Measurements from ENCODE around the gene RAB11A. TPM values are rescaled to one million over a fixed set of nuclear protein-coding genes. Genes with fewer than 3 reads are reported as not detected.

RAB11A gene
- polyA plus RNA-seq, 12 donors, result 150 to 213 (median 169) TPM; not detected in 1

DNA sequence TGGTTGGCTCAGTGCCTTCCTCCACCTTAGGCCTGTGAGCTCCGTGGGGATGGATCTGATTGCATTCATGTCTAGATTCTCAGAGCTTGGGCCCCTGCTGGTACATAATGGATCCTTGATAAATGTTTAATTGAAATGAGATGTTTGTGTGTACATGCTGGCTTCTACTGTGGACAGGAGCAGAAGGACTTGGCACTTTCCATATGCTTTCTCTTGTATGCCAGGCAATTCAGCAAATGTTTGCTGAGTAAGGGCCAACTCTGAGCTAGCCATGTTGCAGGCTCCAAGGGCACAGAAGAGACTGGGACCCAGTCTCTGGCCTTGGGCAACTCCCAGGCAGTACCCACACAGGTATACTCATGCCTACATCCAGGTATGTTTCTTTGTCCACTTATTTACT is 67.0 kb downstream of the RAB11A start:
- no peak for DNase-seq

DNA sequence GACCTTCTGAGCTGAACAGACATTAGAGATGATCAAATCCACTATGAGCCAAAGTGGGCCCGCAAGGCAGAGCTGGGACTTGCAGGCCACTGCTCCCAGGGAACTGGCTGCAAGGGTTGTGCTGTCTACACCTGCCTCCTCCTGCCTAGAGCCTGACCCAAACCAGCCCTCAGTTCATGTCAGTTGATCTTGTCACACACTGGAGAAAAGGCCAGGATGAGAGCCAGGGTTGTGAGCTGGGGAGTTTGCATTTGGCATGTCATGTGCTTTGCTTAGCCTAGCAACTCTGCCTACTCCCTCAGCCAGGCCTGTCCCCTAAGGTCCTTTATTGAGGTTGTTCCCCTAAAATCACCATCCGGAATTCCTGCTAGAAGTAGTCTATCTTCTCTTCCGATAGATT is 67.8 kb downstream of the RAB11A start:
- DNase-seq, result no peak

- no peak for DNase-seq
Observed at GRCh38 chr15:65937476-65937875, 68.2 kb downstream of the RAB11A start.

- DNase-seq, result no peak
Observed at GRCh38 chr15:65938604-65939003, 69.3 kb downstream of the RAB11A start.

- DNase-seq, result no peak
Observed at GRCh38 chr15:65939901-65940617, 70.8 kb downstream of the RAB11A start.

DNA sequence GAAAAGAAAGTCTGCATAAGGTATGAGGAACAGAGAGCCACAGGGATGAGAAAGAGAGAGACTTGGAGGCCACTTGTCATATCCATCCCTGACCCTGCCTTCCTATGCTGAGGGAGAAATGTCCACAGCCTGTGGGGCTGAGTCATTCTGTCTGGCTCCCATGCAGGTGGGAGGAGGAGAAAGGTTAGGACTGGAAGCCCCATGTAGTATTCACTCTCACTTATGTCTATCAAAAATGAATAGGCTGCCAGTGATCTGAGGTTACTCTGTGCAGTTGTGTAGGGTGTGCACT is 71.3 kb downstream of the RAB11A start:
- DNase-seq, result no peak

Other genes starting within 250 kb of the RAB11A start
- 10 to 100 TPM in 4 of 12 donors, 1 to 10 TPM in 7, not detected in 1; 5.7 to 18.8 (median 7.8) TPM for gene SLC24A1, start 247.6 kb upstream of the RAB11A start, polyA plus RNA-seq (ENCODE audit: insufficient read length in 12 of 12)
- 10 to 100 TPM in 11 of 12 donors, not detected in 1; 10.4 to 19.0 (median 14.0) TPM for gene DENND4A, start 77.2 kb upstream of the RAB11A start, polyA plus RNA-seq (ENCODE audit: insufficient read length in 12 of 12)